Inflammatory macrophage treated with lipopolysaccharide for 1 hour (primary cell): ENCODE measurements around the gene IL13.
"Not testable (repeated sequence)": the region's sequence is repeated elsewhere in the genome, so short reads cannot be mapped to it uniquely, and the experiment has no call there.

ENCODE experiments used
- DNase-seq, 2 donors: peaks; one replicate each; pipeline ENCODE4 v3.0.0-alpha.2; 2020 to 2022

IL13 gene

GRCh38 chr5:132691755-132692631, 34.0 kb downstream of the IL13 start:
- DNase-seq, result not testable (repeated sequence)

GRCh38 chr5:132692632-132692967, 34.6 kb downstream of the IL13 start:
- DNase-seq, result no peak

- DNase-seq, result no peak
Observed at GRCh38 chr5:132695956-132696355, 38.0 kb downstream of the IL13 start.

GRCh38 chr5:132704875-132705274, 46.9 kb downstream of the IL13 start:
- no peak for DNase-seq

- no peak for DNase-seq
Observed at GRCh38 chr5:132708645-132709044, 50.7 kb downstream of the IL13 start.
